Muscle layer of duodenum (tissue), 2 donors: ENCODE data around the gene GTF2I.
"Not testable (repeated sequence)": the region's sequence is repeated elsewhere in the genome, so short reads cannot be mapped to it uniquely, and the experiment has no call there.

Experiments
- H3K27ac ChIP-seq: one replicate; pipeline ENCODE4 v1.7.0; 2013; ENCODE audit warnings: mild to moderate bottlenecking, low read length
- H3K27me3 ChIP-seq: one replicate; pipeline ENCODE4 v1.7.0; 2013; ENCODE audit warnings: low read depth, mild to moderate bottlenecking, control low read depth, low read length
- H3K36me3 ChIP-seq, 2 donors: one replicate each; pipeline ENCODE4 v1.7.0; 2013; ENCODE audit warnings: low read length in 2 of 2, control low read depth in 1 of 2, mild to moderate bottlenecking in 1 of 2; ENCODE audit not compliant: insufficient read depth in 2 of 2, control insufficient read depth in 1 of 2
- H3K4me1 ChIP-seq, 2 donors: one replicate each; pipeline ENCODE4 v1.7.0; 2013; ENCODE audit warnings: low read length in 2 of 2, mild to moderate bottlenecking in 2 of 2, control low read depth in 1 of 2, moderate library complexity in 1 of 2; ENCODE audit not compliant: insufficient read depth in 2 of 2, control insufficient read depth in 1 of 2
- H3K4me3 ChIP-seq, 2 donors: one replicate each; pipeline ENCODE4 v1.7.0; 2013; ENCODE audit warnings: low read length in 2 of 2, low read depth in 1 of 2, mild to moderate bottlenecking in 1 of 2
- H3K9me3 ChIP-seq, 2 donors: one replicate each; pipeline ENCODE4 v1.7.0; 2013; ENCODE audit warnings: low read length in 2 of 2, control low read depth in 1 of 2, mild to moderate bottlenecking in 1 of 2; ENCODE audit not compliant: control insufficient read depth in 1 of 2
- donor health status: healthy.

Gene GTF2I

GRCh38 chr7:74633451-74633921 lies 24.0 kb upstream of the GTF2I start:
- H3K27me3 ChIP-seq, result no peaks in the 10 kb centered on the region
- H3K4me1 ChIP-seq, result peaks cover 0 to 3% of the 10 kb centered on the region in 2 donors
- no peaks in the 10 kb centered on the region for H3K9me3 ChIP-seq
- no peaks in the 10 kb centered on the region for H3K36me3 ChIP-seq
- no peak overlapping the region for H3K4me3 ChIP-seq
- no peak overlapping the region for H3K27ac ChIP-seq

GRCh38 chr7:74637745-74638144 lies 19.8 kb upstream of the GTF2I start:
- no peaks in the 10 kb centered on the region for H3K36me3 ChIP-seq
- H3K4me1 ChIP-seq, result peaks cover 0 to 3% of the 10 kb centered on the region in 2 donors
- no peaks in the 10 kb centered on the region for H3K27me3 ChIP-seq
- H3K4me3 ChIP-seq, result no peak overlapping the region
- no peaks in the 10 kb centered on the region for H3K9me3 ChIP-seq
- no peak overlapping the region for H3K27ac ChIP-seq

DNA sequence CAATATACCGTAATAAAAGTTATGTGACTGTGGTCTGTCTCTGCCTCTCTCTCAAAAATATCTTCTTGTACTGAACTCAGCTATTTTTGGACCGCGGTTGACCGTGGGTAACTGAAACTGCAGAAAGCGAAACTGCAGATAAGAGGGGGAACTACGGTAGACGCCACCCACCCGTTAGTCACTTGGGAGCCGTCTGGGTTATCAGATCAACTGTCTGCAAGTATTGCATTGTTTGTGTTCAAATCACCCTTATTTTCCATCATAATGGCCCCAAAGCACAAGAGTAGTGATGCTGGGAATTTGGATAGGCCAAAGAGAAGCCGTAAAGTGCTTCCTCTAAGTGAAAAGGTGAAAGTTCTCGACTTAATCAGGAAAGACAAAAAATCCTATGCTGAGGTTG lies 7.5 kb upstream of the GTF2I start:
- not testable (repeated sequence) for H3K36me3 ChIP-seq, H3K27ac ChIP-seq, H3K27me3 ChIP-seq, H3K4me1 ChIP-seq, H3K9me3 ChIP-seq
- H3K4me3 ChIP-seq, result peak overlapping the region in 1 of 2 donors; percentile 42

DNA sequence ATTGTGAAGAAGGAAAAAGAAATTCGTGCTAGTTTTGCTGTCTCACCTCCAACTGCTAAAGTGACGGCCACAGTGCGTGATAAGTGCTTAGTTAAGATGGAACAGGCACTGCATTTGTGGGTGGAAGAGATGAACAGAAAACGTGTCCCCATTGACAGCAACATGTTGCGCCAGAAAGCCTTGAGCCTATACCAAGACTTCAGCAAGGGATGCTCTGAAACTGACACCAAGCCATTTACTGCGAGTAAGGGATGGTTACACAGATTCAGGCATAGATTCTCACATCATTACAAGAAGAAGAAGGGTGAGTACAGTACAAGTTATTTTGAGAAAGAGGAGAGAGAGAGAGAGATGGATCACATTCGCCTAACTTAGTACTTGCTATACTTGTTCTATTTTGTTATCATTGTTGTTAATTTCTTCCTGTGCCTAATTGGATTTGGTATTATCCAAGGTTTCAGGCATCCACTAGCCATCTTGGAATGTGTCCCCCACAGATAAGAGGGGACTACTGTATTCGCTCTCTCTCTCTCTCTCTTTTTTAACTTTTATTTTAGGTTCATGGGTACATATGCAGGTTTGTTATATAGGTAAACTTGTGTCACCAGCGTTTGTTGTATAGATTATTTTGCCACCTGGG lies 6.9 kb upstream of the GTF2I start:
- H3K36me3 ChIP-seq, H3K27me3 ChIP-seq, H3K9me3 ChIP-seq, H3K4me3 ChIP-seq, H3K4me1 ChIP-seq, H3K27ac ChIP-seq: not testable (repeated sequence)

DNA sequence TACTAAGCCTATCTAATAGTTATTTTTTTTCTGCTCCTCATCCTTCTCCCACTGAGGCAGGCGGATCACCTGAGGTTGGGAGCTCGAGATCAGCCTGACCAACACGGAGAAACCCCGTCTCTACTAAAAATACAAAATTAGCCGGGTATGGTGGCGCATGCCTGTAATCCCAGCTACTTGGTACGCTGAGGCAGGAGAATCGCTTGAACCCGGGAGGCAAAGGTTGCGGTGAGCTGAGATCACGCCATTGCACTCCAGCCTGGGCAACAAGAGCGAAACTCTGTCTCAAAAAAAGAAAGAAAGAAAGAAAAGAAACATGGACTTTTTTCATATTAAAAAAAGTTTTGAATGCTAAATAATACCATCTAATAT lies 6.4 kb upstream of the GTF2I start:
- H3K27me3 ChIP-seq, H3K9me3 ChIP-seq, H3K4me1 ChIP-seq, H3K4me3 ChIP-seq, H3K27ac ChIP-seq, H3K36me3 ChIP-seq: not testable (repeated sequence)

DNA sequence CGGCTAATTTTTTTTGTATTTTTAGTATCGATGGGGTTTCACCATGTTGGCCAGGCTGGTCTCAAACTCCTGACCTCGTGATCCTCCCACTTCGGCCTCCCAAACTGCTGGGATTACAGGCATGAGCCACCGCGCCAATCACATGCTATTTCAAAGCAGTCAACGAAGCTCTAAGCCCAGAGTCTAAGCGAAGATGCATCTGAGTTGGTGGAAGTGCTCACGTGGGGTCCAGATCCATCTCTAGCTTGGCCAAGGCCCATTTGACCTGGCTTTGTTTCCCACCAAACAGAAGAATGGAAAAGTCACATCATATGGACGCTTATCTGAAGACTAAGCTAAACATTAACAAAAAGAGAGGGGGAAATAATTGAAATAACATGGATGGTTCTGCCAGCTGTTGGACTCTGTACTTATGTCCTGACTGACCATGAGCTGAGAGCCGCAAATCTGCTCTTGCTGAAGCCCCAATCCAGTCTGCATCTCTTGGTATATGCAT lies 3.8 kb upstream of the GTF2I start:
- no peaks in the 10 kb centered on the region for H3K36me3 ChIP-seq
- H3K4me1 ChIP-seq, result peaks cover 0 to 6% of the 10 kb centered on the region in 2 donors
- no peaks in the 10 kb centered on the region for H3K9me3 ChIP-seq
- no peaks in the 10 kb centered on the region for H3K27me3 ChIP-seq
- H3K4me3 ChIP-seq, result no peak overlapping the region
- no peak overlapping the region for H3K27ac ChIP-seq

DNA sequence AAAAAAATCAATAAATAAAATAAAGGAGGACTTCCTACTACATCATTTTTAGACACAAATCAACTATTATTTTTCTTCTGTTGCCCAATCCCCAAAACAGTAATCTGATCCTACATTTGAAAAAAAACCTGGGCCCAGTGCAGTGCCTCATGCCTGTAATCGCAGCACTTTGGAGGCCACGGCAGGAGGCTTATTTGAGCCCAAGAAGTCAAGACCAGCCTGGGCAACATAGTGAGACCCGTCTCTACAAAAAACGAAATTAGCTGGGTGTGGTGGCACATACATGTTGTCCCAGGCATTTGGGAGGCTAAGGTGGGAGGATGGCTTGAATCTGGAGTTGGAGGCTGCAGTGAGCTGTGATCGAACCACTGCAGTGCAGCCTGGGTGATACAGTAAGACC lies 2.7 kb upstream of the GTF2I start:
- Histone ChIP-seq H3K4me1 (peaks cover 3 to 11% of the 10 kb centered on the region in 2 donors), H3K27ac (no peak overlapping the region), H3K4me3 (no peak overlapping the region), H3K9me3 (no peaks in the 10 kb centered on the region), H3K27me3 (no peaks in the 10 kb centered on the region), H3K36me3 (no peaks in the 10 kb centered on the region)

- Histone ChIP-seq H3K4me3 (no peak overlapping the region), H3K27ac (no peak overlapping the region), H3K4me1 (peaks cover 5 to 17% of the 10 kb centered on the region in 2 donors), H3K27me3 (no peaks in the 10 kb centered on the region), H3K36me3 (no peaks in the 10 kb centered on the region), H3K9me3 (no peaks in the 10 kb centered on the region)
Measured at GRCh38 chr7:74655324-74655723, 2.2 kb upstream of the GTF2I start.

DNA sequence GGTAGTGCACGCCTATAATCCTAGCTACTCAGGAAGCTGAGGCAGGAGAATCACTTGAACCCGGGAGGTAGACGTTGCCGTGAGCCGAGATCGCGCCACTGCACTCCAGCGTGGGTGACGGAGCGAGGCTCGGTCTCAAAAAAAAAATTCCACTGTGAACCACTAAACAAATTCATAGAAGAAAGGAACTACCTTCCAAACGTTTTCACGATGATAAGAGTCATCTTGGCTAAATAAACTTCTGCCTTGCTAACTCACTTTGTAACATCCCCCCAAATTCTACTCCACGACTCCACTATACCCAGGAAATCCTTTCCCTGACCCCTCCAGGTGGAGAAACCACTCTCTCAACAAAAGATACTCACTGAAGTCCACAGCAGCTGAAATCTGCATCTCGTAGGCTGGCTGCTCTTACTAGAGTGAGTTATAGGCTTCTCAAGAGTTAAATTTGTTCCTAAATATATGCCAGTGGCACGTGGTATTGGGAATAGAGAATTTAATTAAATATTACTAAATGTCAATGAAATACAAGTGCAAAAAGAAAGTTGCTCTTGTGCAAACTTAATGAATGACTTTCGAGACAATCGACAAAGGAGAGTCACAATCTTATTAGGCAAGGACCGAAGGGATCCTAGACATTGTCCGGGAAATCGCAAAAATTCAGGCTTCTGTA lies 1.6 kb upstream of the GTF2I start:
- H3K36me3 ChIP-seq, result no peaks in the 10 kb centered on the region
- peak overlapping the region; percentile 63 to 83 for H3K4me3 ChIP-seq
- peak overlapping the region; percentile 35 for H3K27ac ChIP-seq
- peaks cover 5 to 22% of the 10 kb centered on the region in 2 donors for H3K4me1 ChIP-seq
- H3K9me3 ChIP-seq, result no peaks in the 10 kb centered on the region
- no peaks in the 10 kb centered on the region for H3K27me3 ChIP-seq

GRCh38 chr7:74656441-74656836 lies 1.1 kb upstream of the GTF2I start:
- H3K4me1 ChIP-seq, result peaks cover 5 to 27% of the 10 kb centered on the region in 2 donors
- H3K27ac ChIP-seq, result peak overlapping the region; percentile 81
- no peaks in the 10 kb centered on the region for H3K36me3 ChIP-seq
- peak overlapping the region; percentile 73 to 83 for H3K4me3 ChIP-seq
- no peaks in the 10 kb centered on the region for H3K27me3 ChIP-seq
- no peaks in the 10 kb centered on the region for H3K9me3 ChIP-seq

DNA sequence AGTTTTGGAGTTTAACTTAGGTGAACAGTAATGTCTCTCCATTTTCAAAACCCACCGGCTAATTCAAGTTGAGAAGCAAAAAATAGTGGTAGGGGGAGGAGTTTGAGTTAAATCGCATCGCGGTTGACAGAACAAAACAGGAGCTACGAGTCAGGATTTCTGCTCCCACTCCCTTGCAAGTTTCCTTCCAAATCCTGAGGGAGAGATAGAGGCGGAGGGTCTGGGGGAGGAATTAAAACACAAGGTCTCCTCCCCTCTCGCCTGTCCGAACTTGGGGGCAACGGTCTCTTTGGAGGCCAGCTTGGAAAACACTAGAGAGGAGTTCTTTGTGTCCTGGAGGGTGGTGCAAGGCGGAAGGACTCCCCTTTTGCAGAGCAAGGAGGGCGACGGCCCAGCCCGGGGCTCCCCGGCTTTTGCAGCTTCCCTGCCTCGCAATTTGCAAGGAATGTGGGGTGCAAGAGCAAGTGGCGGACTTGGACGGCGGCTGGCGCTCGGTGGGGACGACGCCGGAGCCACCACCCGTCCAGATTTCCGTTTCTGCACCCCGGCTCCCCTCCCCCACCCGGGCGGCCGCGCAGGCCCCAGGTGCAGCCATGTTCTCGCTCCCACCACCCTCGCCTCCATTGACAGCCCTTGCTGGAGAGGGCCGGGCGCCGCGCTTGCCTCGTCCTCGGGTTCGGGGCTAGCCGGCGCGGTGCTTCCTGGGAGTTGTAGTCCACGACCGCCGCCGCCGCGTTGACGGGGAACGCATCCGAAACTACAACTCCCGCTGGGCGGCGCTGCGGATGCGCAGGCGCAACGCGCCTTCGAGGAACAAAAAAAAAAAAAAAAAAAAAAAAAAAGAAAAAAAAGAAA lies 454 bp upstream of the GTF2I start:
- Histone ChIP-seq H3K36me3 (no peaks in the 10 kb centered on the region), H3K27ac (peak overlapping the region; percentile 81), H3K4me3 (peak overlapping the region; percentile 73 to 83), H3K4me1 (peaks cover 9 to 27% of the 10 kb centered on the region in 2 donors), H3K27me3 (no peaks in the 10 kb centered on the region), H3K9me3 (no peaks in the 10 kb centered on the region)
